Adrenal gland (tissue), 5 donors: ENCODE measurements around the gene SPARCL1.

ENCODE experiments used
- CTCF ChIP-seq, 6 experiments: fragments of 450-650 bp in 4 of 6; fragments of 200-600 bp in 2 of 6; sonication (generic) in 1 of 6; IDR thresholded peaks; 1 replicate in 5 of 6; 2 replicates in 1 of 6; pipeline versions ENCODE4 v1.5.1 to v1.8.0; 2016 to 2021; ENCODE audit warnings: antibody characterized with exemption in 6 of 6, mild to moderate bottlenecking in 2 of 6, moderate library complexity in 1 of 6
- POLR2A ChIP-seq, 2 donors: fragments of 450-650 bp; IDR thresholded peaks; one replicate each; pipeline ENCODE4 v1.6.1; 2017; ENCODE audit warnings: antibody characterized with exemption in 2 of 2, mild to moderate bottlenecking in 2 of 2, moderate library complexity in 1 of 2
- donor health status: DM: no; HTN: no; CAD: no.

GRCh38 chr4:87530868-87531267, 1.7 kb upstream of the SPARCL1 start:
- TF ChIP-seq CTCF (IDR thresholded peaks at IDR 0.05) (no peak), POLR2A (IDR thresholded peaks at IDR 0.05) (peak in 1 of 2 donors; percentile 4)
